HG03108 (cell line): ENCODE data around the gene OMD.
"Not testable (repeated sequence)": the region's sequence is repeated elsewhere in the genome, so short reads cannot be mapped to it uniquely, and the experiment has no call there.

ENCODE experiments used
- ATAC-seq: cut with Tn5 transposase; IDR thresholded peaks from one replicate; pipeline ENCODE4 v1.9.1; 2021; ENCODE audit warnings: moderate library complexity; ENCODE audit not compliant: unreplicated experiment

OMD gene

GRCh38 chr9:92422611-92423338 lies 1.5 kb downstream of the OMD start:
- ATAC-seq = no peak

GRCh38 chr9:92414566-92414965 lies 9.7 kb downstream of the OMD start:
- no peak for ATAC-seq

- ATAC-seq = not testable (repeated sequence)
Measured at GRCh38 chr9:92411157-92411556, 13.1 kb downstream of the OMD start.

GRCh38 chr9:92408747-92409478 lies 15.4 kb downstream of the OMD start:
- ATAC-seq = no peak

GRCh38 chr9:92407818-92408217 lies 16.5 kb downstream of the OMD start:
- ATAC-seq = no peak

- peak; percentile 75 for ATAC-seq
Measured at GRCh38 chr9:92406477-92406876, 17.8 kb downstream of the OMD start.

GRCh38 chr9:92405818-92406217 lies 18.5 kb downstream of the OMD start:
- no peak for ATAC-seq

- ATAC-seq = no peak
Measured at GRCh38 chr9:92404042-92404836, 20.0 kb downstream of the OMD start, which contains the start of gene OGN. Gene OGN (minus strand): TSS chr9:92404578. CDS start chr9:92403407, 1,171 bp downstream.

- ATAC-seq = no peak
Measured at GRCh38 chr9:92402826-92403745, 21.2 kb downstream of the OMD start.

GRCh38 chr9:92402360-92402759 lies 21.9 kb downstream of the OMD start:
- no peak for ATAC-seq

- ATAC-seq = no peak
Measured at GRCh38 chr9:92397853-92398252, 26.4 kb downstream of the OMD start.

GRCh38 chr9:92395617-92396016 lies 28.7 kb downstream of the OMD start:
- no peak for ATAC-seq

GRCh38 chr9:92393686-92394085 lies 30.6 kb downstream of the OMD start:
- no peak for ATAC-seq

GRCh38 chr9:92392690-92393089 lies 31.6 kb downstream of the OMD start:
- no peak for ATAC-seq

GRCh38 chr9:92385953-92386352 lies 38.3 kb downstream of the OMD start:
- ATAC-seq = no peak

GRCh38 chr9:92385477-92385876 lies 38.8 kb downstream of the OMD start:
- no peak for ATAC-seq

GRCh38 chr9:92385001-92385400 lies 39.3 kb downstream of the OMD start:
- no peak for ATAC-seq

GRCh38 chr9:92384375-92384774 lies 39.9 kb downstream of the OMD start:
- ATAC-seq = no peak

- ATAC-seq = no peak
Measured at GRCh38 chr9:92381775-92382174, 42.5 kb downstream of the OMD start.

GRCh38 chr9:92380603-92381002 lies 43.7 kb downstream of the OMD start:
- ATAC-seq = no peak
